Measurements from ENCODE around the gene CNTNAP5. TPM values are rescaled to one million over a fixed set of nuclear protein-coding genes. Genes with fewer than 3 reads are reported as not detected.

CNTNAP5 gene
- total and polyA plus RNA-seq, 2 of the 8 experiments (the other 6 are each of a cell fraction or from before 2014, with no cell fraction given) = 0.11 to 0.76 TPM

GRCh38 chr2:124501575-124502152 lies 476.6 kb downstream of the CNTNAP5 start:
- FAIRE-seq (no peak), DNase-seq (ENCODE audit: low read depth in 1 of 2, low spot score in 2 of 2) (no peak)
- Histone ChIP-seq H3K4ac (replicated peaks; ENCODE audit: insufficient read length, low read depth, low read length) (no peak overlapping the region), H3K9ac (replicated peaks in 1 of 4; ENCODE audit: extremely low read depth in 1 of 4, low read depth in 3 of 4, low read length in 3 of 4) (no peak overlapping the region), H2BK5ac (ENCODE audit: low read depth, low read length) (no peak overlapping the region), H3K27me3 (replicated peaks in 1 of 4; ENCODE audit: control insufficient read depth in 3 of 4, extremely low read depth in 1 of 4, insufficient read depth in 3 of 4, low read length in 3 of 4) (no peaks in the 10 kb centered on the region), H2AFZ (ENCODE audit: low read length) (no peak overlapping the region), H3K27ac (ENCODE audit: low read depth, low read length) (no peak overlapping the region), H2BK120ac (replicated peaks; ENCODE audit: low read depth, low read length) (no peak overlapping the region), H3K56ac (replicated peaks; ENCODE audit: insufficient read length, low read depth, low read length) (no peak overlapping the region), H3K18ac (ENCODE audit: extremely low read depth, low read length) (no peak overlapping the region), H3K9me3 (ENCODE audit: insufficient read depth in 2 of 2, low read depth in 1 of 2, low read length in 1 of 2) (no peaks in the 10 kb centered on the region), H3K23ac (ENCODE audit: insufficient read length) (no peak overlapping the region), H3K4me3 (ENCODE audit: extremely low read depth in 1 of 4, insufficient read depth in 2 of 4, low read depth in 3 of 4, low read length in 4 of 4) (no peak overlapping the region), H2BK15ac (ENCODE audit: low read length) (no peak overlapping the region), H3K4me2 (ENCODE audit: insufficient read depth in 1 of 2, low read depth in 2 of 2, low read length in 2 of 2) (no peak overlapping the region), H4K8ac (ENCODE audit: extremely low read depth, insufficient read depth, low read length) (no peak overlapping the region), H4K5ac (ENCODE audit: insufficient read length, low read depth, low read length) (no peak overlapping the region), H3K4me1 (replicated peaks in 1 of 4; ENCODE audit: control insufficient read depth in 3 of 4, insufficient read depth in 4 of 4, low read length in 3 of 4) (no peaks in the 10 kb centered on the region; a peak in 1 of 7 replicates), H3K14ac (ENCODE audit: insufficient read length) (no peak overlapping the region), H4K91ac (replicated peaks; ENCODE audit: insufficient read length, low read length) (no peak overlapping the region), H2BK12ac (ENCODE audit: low read depth, low read length) (no peak overlapping the region), H3K23me2 (ENCODE audit: low read depth, low read length) (no peaks in the 10 kb centered on the region), H3K79me1 (ENCODE audit: low read depth, low read length) (no peaks in the 10 kb centered on the region), H4K20me1 (replicated peaks in 1 of 2; ENCODE audit: control insufficient read depth in 1 of 2, insufficient read depth in 2 of 2, low read length in 2 of 2) (no peaks in the 10 kb centered on the region), H2AK5ac (ENCODE audit: low read depth, low read length) (no peak overlapping the region), H3K36me3 (ENCODE audit: control insufficient read depth in 2 of 4, insufficient read depth in 4 of 4, low read length in 3 of 4) (no peaks in the 10 kb centered on the region), H2BK20ac (ENCODE audit: low read length) (no peak overlapping the region), H3K79me2 (ENCODE audit: control insufficient read depth in 1 of 2, insufficient read depth in 2 of 2, low read length in 2 of 2) (no peaks in the 10 kb centered on the region)
- 88% methylated on average over 6 of the region's 6 CpGs; no CpG with 5 or more reads in 1 of the 2 experiments for WGBS, 2 experiments (ENCODE audit: extremely low coverage in 1 of 2, insufficient coverage in 1 of 2, insufficient read length in 1 of 2, insufficient replicate concordance in 2 of 2, low coverage in 1 of 2, low lambda C conversion rate in 2 of 2, missing lambda C conversion rate in 1 of 2)
- ChIA-PET CTCF (ENCODE audit: partially characterized antibody) (interaction anchor here (0.6 to 1.8 kb wide), 2 partner anchors 9 to 34 kb away, joined by 3 to 4 read pairs; no protein-coding TSS in a partner anchor), POLR2A (ENCODE audit: partially characterized antibody) (no interaction called here)
- no peak for TF ChIP-seq USF2 (IDR thresholded peaks at IDR 0.05; ENCODE audit: low read length)
- TF ChIP-seq CTCF (IDR thresholded peaks at IDR 0.05; ENCODE audit: control extremely low read depth in 1 of 3, insufficient read depth in 1 of 3, low read depth in 1 of 3, low read length in 3 of 3) = no peak
- TF ChIP-seq TAF1 (IDR thresholded peaks at IDR 0.05; ENCODE audit: low read depth, low read length) = no peak
- no peak for TF ChIP-seq RXRA (IDR thresholded peaks at IDR 0.05; ENCODE audit: insufficient read depth, low read depth, low read length)
- no peak for TF ChIP-seq SRF (IDR thresholded peaks at IDR 0.05; ENCODE audit: low read depth, low read length)
- no peak for TF ChIP-seq KDM1A (IDR thresholded peaks at IDR 0.05; ENCODE audit: borderline replicate concordance, low read length)
- no peak for TF ChIP-seq POU5F1 (IDR thresholded peaks at IDR 0.05; ENCODE audit: low read depth, low read length)

All from H1 (cell line).